H1 (cell line): ENCODE results near the gene FAM174A. TPM values are rescaled to one million over a fixed set of nuclear protein-coding genes. Genes with fewer than 3 reads are reported as not detected.

Source experiments
- CTCF ChIA-PET: fragments of 300-600 bp; sonication (Branson Sonifier 250); formaldehyde crosslinking; loops from one replicate; lab custom pipeline; 2021; ENCODE audit not compliant: partially characterized antibody; lab: Charles Lee
- POLR2A ChIA-PET: fragments of 300-600 bp; sonication (Branson Sonifier 250); formaldehyde crosslinking; loops from one replicate; lab custom pipeline; 2021; ENCODE audit warnings: inconsistent platforms; ENCODE audit not compliant: partially characterized antibody; lab: Charles Lee
- DNase-seq, 2 experiments: peaks; one replicate each; pipeline versions ENCODE4 v3.0.0 to v3.0.0-alpha.2; 2010 to 2022; ENCODE audit warnings: low spot score in 2 of 2, low read depth in 1 of 2, mixed read lengths in 1 of 2
- FAIRE-seq: peaks from 2 replicates; lab custom pipeline; 2011; peaks lifted over from hg19 to GRCh38; lab: Jason Lieb, UNC
- H2AFZ ChIP-seq: 2 replicates; pipeline ENCODE4 v1.8.1; 2012; ENCODE audit warnings: low read length, inconsistent platforms
- H2AK5ac ChIP-seq: 2 replicates; pipeline ENCODE4 v1.6.1; 2013; ENCODE audit warnings: low read depth, low read length
- H2BK120ac ChIP-seq: replicated peaks from 2 replicates; pipeline ENCODE3; 2013; ENCODE audit warnings: low read depth, low read length, inconsistent platforms
- H2BK12ac ChIP-seq: 2 replicates; pipeline ENCODE4 v1.6.1; 2013; ENCODE audit warnings: low read depth, low read length
- H2BK15ac ChIP-seq: 2 replicates; pipeline ENCODE4 v1.6.1; 2013; ENCODE audit warnings: low read length
- H2BK20ac ChIP-seq: 2 replicates; pipeline ENCODE4 v1.6.1; 2013; ENCODE audit warnings: low read length
- H2BK5ac ChIP-seq: 2 replicates; pipeline ENCODE4 v1.6.1; 2013; ENCODE audit warnings: low read depth, low read length
- H3K14ac ChIP-seq: 2 replicates; pipeline ENCODE4 v1.6.1; 2013; ENCODE audit warnings: inconsistent platforms; ENCODE audit not compliant: insufficient read length
- H3K18ac ChIP-seq: 2 replicates; pipeline ENCODE4 v1.6.1; 2013; ENCODE audit warnings: low read length; ENCODE audit errors: extremely low read depth
- H3K23ac ChIP-seq: 2 replicates; pipeline ENCODE4 v1.6.1; 2013; ENCODE audit warnings: inconsistent platforms; ENCODE audit not compliant: insufficient read length
- H3K23me2 ChIP-seq: 2 replicates; pipeline ENCODE4 v1.6.1; 2013; ENCODE audit warnings: low read depth, low read length
- H3K27ac ChIP-seq: 2 replicates; pipeline ENCODE4 v1.6.1; 2011; ENCODE audit warnings: low read depth, low read length, inconsistent platforms
- H3K27me3 ChIP-seq, 4 experiments: replicated peaks in 1 of 4; 1 replicate in 1 of 4; 2 replicates in 3 of 4; pipeline versions ENCODE4 v1.6.1 to v1.8.1; 2011 to 2013; ENCODE audit warnings: low read length in 3 of 4, mild to moderate bottlenecking in 3 of 4, inconsistent platforms in 2 of 4, mixed read lengths in 2 of 4, moderate library complexity in 1 of 4; ENCODE audit not compliant: control insufficient read depth in 3 of 4, insufficient read depth in 3 of 4; ENCODE audit errors: extremely low read depth in 1 of 4
- H3K36me3 ChIP-seq, 4 experiments: 2 replicates each; pipeline versions ENCODE4 v1.6.1 to v1.8.1; 2011 to 2013; ENCODE audit warnings: mild to moderate bottlenecking in 4 of 4, low read length in 3 of 4, moderate library complexity in 2 of 4, control low read depth in 1 of 4, inconsistent platforms in 1 of 4; ENCODE audit not compliant: insufficient read depth in 4 of 4, control insufficient read depth in 2 of 4
- H3K4ac ChIP-seq: replicated peaks from 2 replicates; pipeline ENCODE3; 2013; ENCODE audit warnings: low read length, low read depth, mixed read lengths, inconsistent platforms; ENCODE audit not compliant: insufficient read length
- H3K4me1 ChIP-seq, 4 experiments: replicated peaks in 1 of 4; 1 replicate in 1 of 4; 2 replicates in 3 of 4; pipeline versions ENCODE4 v1.6.1 to v1.8.1; 2011 to 2013; ENCODE audit warnings: low read length in 3 of 4, inconsistent platforms in 2 of 4, mixed read lengths in 1 of 4; ENCODE audit not compliant: insufficient read depth in 4 of 4, control insufficient read depth in 3 of 4
- H3K4me2 ChIP-seq, 2 experiments: 2 replicates each; pipeline versions ENCODE4 v1.6.1 to v1.8.1; 2011 to 2013; ENCODE audit warnings: low read depth in 2 of 2, low read length in 2 of 2, control low read depth in 1 of 2, inconsistent platforms in 1 of 2, mild to moderate bottlenecking in 1 of 2; ENCODE audit not compliant: insufficient read depth in 1 of 2
- H3K4me3 ChIP-seq, 4 experiments: fragments of 200-600, 300-600 bp in 1 of 4; sonication (generic), shearing (Covaris generic), sonication (Bioruptor Twin) in 1 of 4; 2 replicates each; pipeline versions ENCODE4 v1.5.1 to v1.8.1; 2011 to 2016; ENCODE audit warnings: low read length in 4 of 4, low read depth in 3 of 4, control low read depth in 2 of 4, inconsistent platforms in 2 of 4, mild to moderate bottlenecking in 2 of 4, mixed read lengths in 1 of 4, moderate library complexity in 1 of 4; ENCODE audit not compliant: insufficient read depth in 2 of 4; ENCODE audit errors: extremely low read depth in 1 of 4
- H3K56ac ChIP-seq: replicated peaks from 2 replicates; pipeline ENCODE3; 2013; ENCODE audit warnings: low read depth, mild to moderate bottlenecking, mixed read lengths, low read length, inconsistent platforms; ENCODE audit not compliant: insufficient read length
- H3K79me1 ChIP-seq: 2 replicates; pipeline ENCODE4 v1.6.1; 2013; ENCODE audit warnings: low read depth, low read length, control low read depth
- H3K79me2 ChIP-seq, 2 experiments: 2 replicates each; pipeline versions ENCODE4 v1.6.1 to v1.8.1; 2012 to 2013; ENCODE audit warnings: low read length in 2 of 2, mild to moderate bottlenecking in 2 of 2, inconsistent platforms in 1 of 2; ENCODE audit not compliant: insufficient read depth in 2 of 2, control insufficient read depth in 1 of 2
- H3K9ac ChIP-seq, 4 experiments: replicated peaks in 1 of 4; 1 replicate in 1 of 4; 2 replicates in 3 of 4; pipeline versions ENCODE4 v1.6.1 to v1.8.1; 2011 to 2013; ENCODE audit warnings: low read depth in 3 of 4, low read length in 3 of 4, control low read depth in 2 of 4, mild to moderate bottlenecking in 2 of 4, moderate library complexity in 2 of 4, inconsistent platforms in 1 of 4; ENCODE audit errors: extremely low read depth in 1 of 4
- H3K9me3 ChIP-seq, 2 experiments: 2 replicates each; pipeline versions ENCODE4 v1.6.1 to v1.8.1; 2012 to 2013; ENCODE audit warnings: mild to moderate bottlenecking in 2 of 2, moderate library complexity in 2 of 2, control low read depth in 1 of 2, inconsistent platforms in 1 of 2, low read depth in 1 of 2, low read length in 1 of 2, mixed read lengths in 1 of 2; ENCODE audit not compliant: insufficient read depth in 2 of 2
- H4K20me1 ChIP-seq, 2 experiments: replicated peaks in 1 of 2; 2 replicates each; pipeline versions ENCODE3 to v1.8.1; 2011 to 2013; ENCODE audit warnings: inconsistent platforms in 2 of 2, low read length in 2 of 2, mild to moderate bottlenecking in 1 of 2; ENCODE audit not compliant: insufficient read depth in 2 of 2, control insufficient read depth in 1 of 2
- H4K5ac ChIP-seq: 2 replicates; pipeline ENCODE4 v1.6.1; 2013; ENCODE audit warnings: low read length, low read depth, mixed read lengths, inconsistent platforms; ENCODE audit not compliant: insufficient read length
- H4K8ac ChIP-seq: 2 replicates; pipeline ENCODE4 v1.8.0; 2013; ENCODE audit warnings: mild to moderate bottlenecking, moderate library complexity, low read length, inconsistent platforms; ENCODE audit not compliant: insufficient read depth; ENCODE audit errors: extremely low read depth
- H4K91ac ChIP-seq: replicated peaks from 2 replicates; pipeline ENCODE3; 2013; ENCODE audit warnings: low read length, mixed read lengths, inconsistent platforms; ENCODE audit not compliant: insufficient read length
- CTCF ChIP-seq, 3 experiments: IDR thresholded peaks; 1 replicate in 2 of 3; 2 replicates in 1 of 3; pipeline versions ENCODE4 v1.5.1 to v1.6.1; 2011; ENCODE audit warnings: low read length in 3 of 3, mild to moderate bottlenecking in 3 of 3, inconsistent platforms in 2 of 3, low read depth in 1 of 3, moderate library complexity in 1 of 3; ENCODE audit not compliant: insufficient read depth in 1 of 3; ENCODE audit errors: control extremely low read depth in 1 of 3
- GABPA ChIP-seq: IDR thresholded peaks from 2 replicates; pipeline ENCODE4 v1.6.1; 2011; ENCODE audit warnings: mild to moderate bottlenecking, low read length, moderate library complexity, borderline replicate concordance; ENCODE audit not compliant: insufficient read depth
- RAD21 ChIP-seq, 2 experiments: IDR thresholded peaks in 1 of 2; conservative IDR thresholded peaks in 1 of 2; 2 replicates each; pipeline ENCODE4 v1.6.1; 2011; ENCODE audit warnings: low read depth in 2 of 2, low read length in 2 of 2, improper control_type of control experiment in 1 of 2, inconsistent platforms in 1 of 2, mild to moderate bottlenecking in 1 of 2, moderate library complexity in 1 of 2
- SP2 ChIP-seq: IDR thresholded peaks from 2 replicates; pipeline ENCODE4 v1.6.1; 2012; ENCODE audit warnings: mild to moderate bottlenecking, low read length, inconsistent platforms
- TCF12 ChIP-seq: IDR thresholded peaks from 2 replicates; pipeline ENCODE4 v1.6.1; 2011; ENCODE audit warnings: low read depth, mild to moderate bottlenecking, low read length
- WGBS, 2 experiments: shearing (Covaris generic) in 1 of 2; methylation state at CpG; one replicate each; pipeline versions ENCODE4 v1.1.6 to v1.1.7; 2013 to 2015; ENCODE audit warnings: low lambda C conversion rate in 2 of 2, mixed read lengths in 2 of 2, inconsistent platforms in 1 of 2, low coverage in 1 of 2, missing lambda C conversion rate in 1 of 2; ENCODE audit not compliant: insufficient replicate concordance in 2 of 2, insufficient coverage in 1 of 2, insufficient read length in 1 of 2; ENCODE audit errors: extremely low coverage in 1 of 2, missing lambda C conversion rate in 1 of 2; 5-methylcytosine and 5-hydroxymethylcytosine counted together
- polyA plus RNA-seq, 7 experiments: library from polyadenylated mRNA; depleted of rRNA in 3 of 7; stranded (reverse) in 5 of 7; unstranded in 2 of 7; fragments of >200 nt in 5 of 7; fragments of 200-250 nt in 2 of 7; gene quantifications; 1 replicate in 5 of 7; 2 replicates in 1 of 7; 4 replicates in 1 of 7; pipeline versions ENCODE4 v1.2.1 to v1.2.3, GENCODE V29; 2011 to 2013; ENCODE audit warnings: missing spikeins in 2 of 7, mixed read lengths in 2 of 7
- total RNA-seq: library from RNA; stranded (reverse); fragmentation: NEBNext Ultra II Directional; extraction: Animal tissue kit (Norgen Biotek cat#: 25700); gene quantifications from 2 replicates; pipeline ENCODE4 v1.2.1, GENCODE V29; 2021

FAM174A gene
- total and polyA plus RNA-seq, 2 of the 8 experiments (the other 6 are each of a cell fraction or from before 2014, with no cell fraction given), result 3.9 to 5.3 TPM

GRCh38 chr5:100517301-100517974 lies 17.7 kb upstream of the FAM174A start:
- Histone ChIP-seq H3K4me2 (no peak overlapping the region), H3K36me3 (no peaks in the 10 kb centered on the region), H3K79me1 (no peaks in the 10 kb centered on the region), H2AFZ (no peak overlapping the region), H4K91ac (no peak overlapping the region), H3K4me1 (no peaks in the 10 kb centered on the region; a peak in 2 of 7 replicates), H4K5ac (no peak overlapping the region), H3K9ac (no peak overlapping the region), H3K23me2 (no peaks in the 10 kb centered on the region), H2BK120ac (no peak overlapping the region), H3K14ac (no peak overlapping the region), H3K79me2 (no peaks in the 10 kb centered on the region), H3K18ac (no peak overlapping the region), H3K4ac (no peak overlapping the region), H3K27me3 (no peaks in the 10 kb centered on the region), H4K20me1 (no peaks in the 10 kb centered on the region), H3K56ac (no peak overlapping the region), H2AK5ac (no peak overlapping the region), H3K23ac (no peak overlapping the region)
- FAIRE-seq, result no peak
- CTCF ChIA-PET, result interaction anchor here (0.7 to 1.5 kb wide), 5 partner anchors 10 to 40 kb away, joined by 3 to 4 read pairs (median 3); no protein-coding TSS in a partner anchor
- POLR2A ChIA-PET, result no interaction called here
- 85% methylated on average over 5 of the region's 5 CpGs; no CpG with 5 or more reads in 1 of the 2 experiments for WGBS, 2 experiments
- TF ChIP-seq RAD21 (IDR thresholded peaks at IDR 0.05 in 1 of 2, conservative IDR thresholded peaks at IDR 0.05 in 1 of 2; ENCODE audit: low read depth in 2 of 2, low read length in 2 of 2), result peak; percentile 12 to 14; a peak in 1 of 4 replicates
- TF ChIP-seq SP2, result no peak
- peak in 1 of 3 experiments; percentile 10; a peak in 2 of 4 replicates for TF ChIP-seq CTCF (IDR thresholded peaks at IDR 0.05; ENCODE audit: control extremely low read depth in 1 of 3, insufficient read depth in 1 of 3, low read depth in 1 of 3, low read length in 3 of 3)
- TF ChIP-seq TCF12, result peak; percentile 22; the same call in 1 of the 2 replicates
- TF ChIP-seq GABPA, result no peak
- TF ChIP-seq, all 59 proteins: peak for 3
- H2BK12ac ChIP-seq, result no peak overlapping the region
- peak overlapping the region; percentile 57; the same call in 1 of the 2 replicates for H4K8ac ChIP-seq
- H2BK5ac ChIP-seq, result no peak overlapping the region
- no peak overlapping the region for H3K4me3 ChIP-seq
- no peak overlapping the region for H3K27ac ChIP-seq
- H3K9me3 ChIP-seq, result no peaks in the 10 kb centered on the region
- H2BK20ac ChIP-seq, result no peak overlapping the region
- DNase-seq, result no peak
- no peak overlapping the region for H2BK15ac ChIP-seq
